Renal pelvis (tissue), 12 donors: ENCODE measurements around the gene GATA2. TPM values are rescaled to one million over a fixed set of nuclear protein-coding genes. Genes with fewer than 3 reads are reported as not detected.

Experiments used
- DNase-seq: peaks from one replicate; pipeline ENCODE4 v3.0.0-alpha.2; 2013
- long read RNA-seq, 16 experiments: transcript quantifications; one replicate each; lab custom pipeline, GENCODE V29; 2026
- polyA plus RNA-seq, 3 donors: library from polyadenylated mRNA; unstranded; fragments of 120-200 nt; gene quantifications; one replicate each; pipeline ENCODE4 v1.2.1, GENCODE V29; 2013; ENCODE audit not compliant: insufficient read length in 3 of 3

The GATA2 gene
- 10 to 100 TPM; 33.8 to 50.6 (median 46.3) TPM for polyA plus RNA-seq
- long read RNA-seq, donor 1, partial matches to known transcripts, result 21 of 25 reads
- long read RNA-seq, donor 1, other reads (novel, unspliced or antisense), result 0 of 25 reads
- long read RNA-seq, donor 2, partial matches to known transcripts, result 16 of 19 reads
- long read RNA-seq, donor 2, other reads (novel, unspliced or antisense), result 0 of 19 reads
- long read RNA-seq, donor 3, partial matches to known transcripts, result 16 of 16 reads
- long read RNA-seq, donor 3, other reads (novel, unspliced or antisense), result 0 of 16 reads
- long read RNA-seq, donor 4, partial matches to known transcripts, result 5 of 10 reads
- long read RNA-seq, donor 4, other reads (novel, unspliced or antisense), result 0 of 10 reads
- long read RNA-seq, donor 5, partial matches to known transcripts, result 0 of 8 reads
- long read RNA-seq, donor 5, other reads (novel, unspliced or antisense), result 5 of 8 reads
- long read RNA-seq, donor 6, transcript GATA2-201 (6 exons, 3,367 nt), result major isoform, 10 of 28 reads
- long read RNA-seq, donor 6, partial matches to known transcripts, result 12 of 28 reads
- long read RNA-seq, donor 6, other reads (novel, unspliced or antisense), result 5 of 28 reads
- long read RNA-seq, donor 7, partial matches to known transcripts, result 42 of 45 reads
- long read RNA-seq, donor 7, other reads (novel, unspliced or antisense), result 0 of 45 reads
- long read RNA-seq, donor 8, result 0 reads
- long read RNA-seq, donor 9, transcript GATA2-201 (6 exons, 3,367 nt), result major isoform, 6 of 29 reads
- long read RNA-seq, donor 9, partial matches to known transcripts, result 22 of 29 reads
- long read RNA-seq, donor 9, other reads (novel, unspliced or antisense), result 0 of 29 reads
- long read RNA-seq, donor 10, partial matches to known transcripts, result 11 of 12 reads
- long read RNA-seq, donor 10, other reads (novel, unspliced or antisense), result 0 of 12 reads
- long read RNA-seq, donor 11, partial matches to known transcripts, result 12 of 19 reads
- long read RNA-seq, donor 11, other reads (novel, unspliced or antisense), result 5 of 19 reads
- long read RNA-seq, donor 12, transcript GATA2-201 (6 exons, 3,367 nt), result major isoform, 8 of 31 reads
- long read RNA-seq, donor 12, partial matches to known transcripts, result 22 of 31 reads
- long read RNA-seq, donor 12, other reads (novel, unspliced or antisense), result 0 of 31 reads
- long read RNA-seq, donor 13, partial matches to known transcripts, result 19 of 24 reads
- long read RNA-seq, donor 13, other reads (novel, unspliced or antisense), result 0 of 24 reads
- long read RNA-seq, donor 14, result 0 reads
- long read RNA-seq, donor 15, transcript GATA2-201 (6 exons, 3,367 nt), result major isoform, 5 of 16 reads
- long read RNA-seq, donor 15, partial matches to known transcripts, result 9 of 16 reads
- long read RNA-seq, donor 15, other reads (novel, unspliced or antisense), result 0 of 16 reads
- long read RNA-seq, donor 16, partial matches to known transcripts, result 27 of 31 reads
- long read RNA-seq, donor 16, other reads (novel, unspliced or antisense), result 0 of 31 reads

GRCh38 chr3:128492671-128493569, at the start of gene GATA2:
TSS of gene GATA2 (minus strand) at chr3:128493201. CDS start at chr3:128487031, 6,170 bp downstream.
- no peak for DNase-seq

- DNase-seq, result no peak
Observed at GRCh38 chr3:128541246-128541645, 48.2 kb upstream of the GATA2 start.

- no peak for DNase-seq
Observed at GRCh38 chr3:128539376-128539775, 46.4 kb upstream of the GATA2 start.

GRCh38 chr3:128537091-128537703, 44.2 kb upstream of the GATA2 start:
- no peak for DNase-seq

- DNase-seq, result no peak
Observed at GRCh38 chr3:128532012-128532983, 39.3 kb upstream of the GATA2 start.

- DNase-seq, result no peak
Observed at GRCh38 chr3:128524374-128525299, 31.6 kb upstream of the GATA2 start.

- DNase-seq, result no peak
Observed at GRCh38 chr3:128523591-128523990, 30.6 kb upstream of the GATA2 start.

- no peak for DNase-seq
Observed at GRCh38 chr3:128521715-128522114, 28.7 kb upstream of the GATA2 start.

GRCh38 chr3:128518587-128519490, 25.8 kb upstream of the GATA2 start:
- no peak for DNase-seq

GRCh38 chr3:128517648-128518047, 24.6 kb upstream of the GATA2 start:
- DNase-seq, result no peak

- no peak for DNase-seq
Observed at GRCh38 chr3:128515967-128516366, 23.0 kb upstream of the GATA2 start.

- DNase-seq, result no peak
Observed at GRCh38 chr3:128508852-128509251, 15.9 kb upstream of the GATA2 start.

GRCh38 chr3:128506754-128507153, 13.8 kb upstream of the GATA2 start:
- no peak for DNase-seq

GRCh38 chr3:128505771-128506170, 12.8 kb upstream of the GATA2 start:
- no peak for DNase-seq

- DNase-seq, result no peak
Observed at GRCh38 chr3:128504963-128505730, 12.1 kb upstream of the GATA2 start.

GRCh38 chr3:128504533-128504915, 11.5 kb upstream of the GATA2 start:
- no peak for DNase-seq
